Measurements from ENCODE around the gene CEP89.
"Not testable (repeated sequence)": the region's sequence is repeated elsewhere in the genome, so short reads cannot be mapped to it uniquely, and the experiment has no call there.

The CEP89 gene

GRCh38 chr19:32886241-32886640, 85.5 kb downstream of the CEP89 start:
- no peak for FAIRE-seq
- TF ChIP-seq POLR2A (IDR thresholded peaks at IDR 0.05; ENCODE audit: low read depth, low read length) (no peak), TAF1 (IDR thresholded peaks at IDR 0.05; ENCODE audit: borderline replicate concordance, low read depth, low read length) (no peak), POLR2AphosphoS5 (IDR thresholded peaks at IDR 0.05; ENCODE audit: low read depth, low read length) (no peak)
- no peak for DNase-seq (ENCODE audit: insufficient read length)

DNA sequence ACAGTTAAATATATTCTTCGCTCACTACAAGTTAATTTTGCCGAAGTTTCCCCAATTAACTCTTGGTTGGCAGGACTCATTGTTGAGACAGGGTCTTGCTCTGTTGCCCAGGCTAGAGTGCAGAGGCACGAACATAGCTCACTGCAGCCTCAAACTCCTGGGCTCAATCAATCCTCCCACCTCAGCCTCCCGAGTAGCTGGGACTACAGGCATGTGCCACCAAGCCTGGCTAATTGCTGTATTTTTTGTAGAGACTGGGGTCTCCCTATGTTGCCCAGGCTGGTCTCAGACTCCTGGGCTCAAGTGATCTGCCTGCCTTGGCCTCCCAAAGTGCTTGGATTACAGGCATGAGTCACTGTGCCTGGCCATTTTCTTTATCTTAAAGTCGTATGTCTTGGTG, 86.5 kb downstream of the CEP89 start:
- not testable (repeated sequence) for DNase-seq (ENCODE audit: insufficient read length); FAIRE-seq

DNA sequence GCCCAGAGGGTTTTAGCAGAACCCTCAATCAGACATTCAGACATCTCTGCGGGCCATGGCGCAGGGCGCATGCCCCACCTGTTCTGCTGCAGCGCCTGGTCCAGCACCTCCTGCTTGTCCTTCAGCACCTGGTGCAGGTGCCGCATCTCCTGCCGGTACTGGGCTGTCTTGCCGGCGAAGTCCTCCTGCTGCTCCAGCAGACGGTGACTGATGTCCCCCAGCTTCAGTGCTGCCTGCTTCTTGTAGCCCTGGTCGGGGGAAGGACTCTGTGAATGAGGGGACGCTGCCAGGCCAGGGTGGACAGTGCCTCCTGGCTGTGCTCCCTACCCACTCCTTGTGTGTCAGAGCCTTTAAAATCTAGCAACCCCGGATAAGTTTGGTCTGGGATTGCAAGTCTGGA, 90.0 kb downstream of the CEP89 start:
- TF ChIP-seq POLR2A (IDR thresholded peaks at IDR 0.05; ENCODE audit: low read depth, low read length) = no peak
- TF ChIP-seq POLR2AphosphoS5 (IDR thresholded peaks at IDR 0.05; ENCODE audit: low read depth, low read length) = no peak
- no peak for TF ChIP-seq TAF1 (IDR thresholded peaks at IDR 0.05; ENCODE audit: borderline replicate concordance, low read depth, low read length)
- no peak for FAIRE-seq
- no peak for DNase-seq (ENCODE audit: insufficient read length)

DNA sequence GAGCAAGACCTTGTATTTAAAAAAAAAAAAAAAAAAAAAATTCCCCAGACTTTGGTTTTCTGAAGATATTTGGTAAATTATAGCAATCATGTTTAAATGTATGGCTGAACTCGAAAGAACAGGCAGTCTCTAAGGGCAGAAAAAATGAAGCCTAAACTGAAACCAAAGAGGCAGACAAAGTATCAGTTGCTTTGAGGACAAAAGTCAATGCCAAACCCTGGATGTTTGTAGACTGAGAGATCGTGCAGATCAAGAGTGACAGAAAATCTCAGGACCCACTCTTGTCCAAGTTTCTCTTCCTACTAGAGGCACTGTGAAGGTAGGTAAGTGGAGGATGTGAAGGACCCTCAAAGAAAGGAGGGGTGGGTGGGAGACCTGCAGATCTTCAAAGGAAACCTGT, 91.1 kb downstream of the CEP89 start:
- no peak for DNase-seq (ENCODE audit: insufficient read length)
- FAIRE-seq = no peak
- TF ChIP-seq POLR2AphosphoS5 (IDR thresholded peaks at IDR 0.05; ENCODE audit: low read depth, low read length) = no peak

DNA sequence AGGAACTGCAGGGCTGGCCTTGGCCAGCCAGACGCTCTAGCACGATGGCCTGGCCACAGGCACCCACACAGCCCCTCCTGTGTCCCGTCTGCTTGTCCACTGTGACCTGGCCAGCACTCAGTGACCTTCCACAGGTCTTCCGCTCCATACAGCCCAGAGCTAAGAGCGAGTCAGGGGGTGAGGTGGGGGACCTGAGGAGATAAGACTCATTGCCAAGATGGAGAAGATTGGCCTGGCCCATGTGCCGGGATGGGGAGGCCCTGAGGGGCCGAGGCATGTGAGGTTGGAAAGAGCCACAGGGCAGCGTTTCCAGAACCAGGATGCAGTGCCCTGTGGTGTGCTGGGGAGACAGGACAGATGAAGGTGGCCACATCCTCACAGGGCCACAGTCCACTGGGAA, 92.0 kb downstream of the CEP89 start:
- FAIRE-seq (no peak), DNase-seq (ENCODE audit: insufficient read length) (no peak)
- TF ChIP-seq POLR2A (IDR thresholded peaks at IDR 0.05; ENCODE audit: low read depth, low read length) (no peak), TAF1 (IDR thresholded peaks at IDR 0.05; ENCODE audit: borderline replicate concordance, low read depth, low read length) (no peak), POLR2AphosphoS5 (IDR thresholded peaks at IDR 0.05; ENCODE audit: low read depth, low read length) (no peak)

GRCh38 chr19:32878988-32879387, 92.8 kb downstream of the CEP89 start:
- FAIRE-seq (no peak), DNase-seq (ENCODE audit: insufficient read length) (no peak)
- TF ChIP-seq TAF1 (IDR thresholded peaks at IDR 0.05; ENCODE audit: borderline replicate concordance, low read depth, low read length) = no peak
- no peak for TF ChIP-seq POLR2AphosphoS5 (IDR thresholded peaks at IDR 0.05; ENCODE audit: low read depth, low read length)
- no peak for TF ChIP-seq POLR2A (IDR thresholded peaks at IDR 0.05; ENCODE audit: low read depth, low read length)

DNA sequence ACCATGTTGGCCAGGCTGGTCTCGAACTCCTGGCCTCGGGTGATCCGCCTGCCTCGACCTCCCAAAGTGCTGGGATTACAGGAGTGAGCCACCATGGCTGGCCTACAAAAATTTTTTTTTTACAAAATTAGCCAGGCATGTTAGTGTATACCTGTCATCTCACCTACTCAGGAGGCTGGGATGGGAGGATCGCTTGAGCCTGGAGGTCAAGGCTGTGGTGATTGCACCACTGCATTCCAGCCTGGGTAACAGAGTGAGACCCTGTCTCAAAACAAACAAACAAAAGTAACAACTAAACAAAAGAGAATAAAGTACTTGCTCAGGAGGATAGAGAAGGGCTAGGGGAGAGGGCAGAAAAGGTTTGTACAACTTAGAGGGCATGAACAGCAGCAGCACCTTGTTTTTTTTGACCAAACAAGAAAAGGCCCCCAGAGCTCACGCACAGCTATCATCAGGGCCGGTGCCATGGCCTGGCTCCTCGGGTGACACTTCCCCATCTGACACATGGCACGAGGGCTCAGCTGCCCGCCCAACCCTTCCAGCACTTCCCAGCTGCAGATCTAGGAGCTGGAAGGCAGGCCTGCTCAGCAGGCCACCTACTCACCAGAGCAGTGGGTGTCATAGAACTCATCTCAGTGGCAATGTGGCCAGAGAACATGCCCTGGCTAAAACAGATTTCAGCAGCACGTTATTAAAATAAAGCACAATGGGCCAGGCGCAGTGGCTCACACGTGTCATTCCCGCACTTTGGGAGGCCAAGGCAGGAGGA, 93.6 kb downstream of the CEP89 start:
- TF ChIP-seq TAF1 (IDR thresholded peaks at IDR 0.05; ENCODE audit: borderline replicate concordance, low read depth, low read length) (no peak), POLR2AphosphoS5 (IDR thresholded peaks at IDR 0.05; ENCODE audit: low read depth, low read length) (no peak), POLR2A (IDR thresholded peaks at IDR 0.05; ENCODE audit: low read depth, low read length) (no peak)
- FAIRE-seq (no peak), DNase-seq (ENCODE audit: insufficient read length) (no peak)

DNA sequence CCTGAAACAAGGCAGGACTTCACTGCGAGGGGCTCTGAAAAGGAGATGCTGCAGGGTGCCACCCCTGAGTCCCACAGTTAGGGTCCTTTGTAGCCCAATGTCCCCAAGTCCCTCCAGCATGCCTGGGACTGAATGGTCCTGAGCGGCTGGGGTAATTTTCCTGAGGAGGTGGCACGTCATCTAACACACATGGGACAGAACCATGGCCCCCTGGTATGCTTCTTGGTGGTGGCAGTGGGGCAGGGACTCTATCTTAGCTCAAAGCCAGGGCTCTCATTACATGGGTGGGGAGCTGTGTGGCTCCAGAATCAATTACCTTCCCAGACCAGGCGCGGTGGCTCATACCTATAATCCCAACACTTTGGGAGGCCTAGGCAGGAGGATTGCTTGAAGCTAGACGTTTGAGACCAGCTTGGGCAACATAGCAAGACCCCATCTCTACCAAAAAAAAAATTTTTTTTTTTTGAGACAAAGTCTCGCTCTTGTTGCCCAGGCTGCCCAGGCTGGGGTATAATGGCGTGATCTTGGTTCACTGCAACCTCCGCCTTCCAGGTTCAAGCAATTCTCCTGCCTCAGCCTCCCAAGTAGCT, 94.3 kb downstream of the CEP89 start:
- no peak for TF ChIP-seq TAF1 (IDR thresholded peaks at IDR 0.05; ENCODE audit: borderline replicate concordance, low read depth, low read length)
- TF ChIP-seq POLR2A (IDR thresholded peaks at IDR 0.05; ENCODE audit: low read depth, low read length) = no peak
- no peak for TF ChIP-seq POLR2AphosphoS5 (IDR thresholded peaks at IDR 0.05; ENCODE audit: low read depth, low read length)
- DNase-seq (ENCODE audit: insufficient read length) (no peak), FAIRE-seq (no peak)

GRCh38 chr19:32876919-32877285, 94.9 kb downstream of the CEP89 start:
- FAIRE-seq (no peak), DNase-seq (ENCODE audit: insufficient read length) (no peak)
- TF ChIP-seq POLR2AphosphoS5 (IDR thresholded peaks at IDR 0.05; ENCODE audit: low read depth, low read length) = no peak
- TF ChIP-seq POLR2A (IDR thresholded peaks at IDR 0.05; ENCODE audit: low read depth, low read length) = no peak
- TF ChIP-seq TAF1 (IDR thresholded peaks at IDR 0.05; ENCODE audit: borderline replicate concordance, low read depth, low read length) = no peak

DNA sequence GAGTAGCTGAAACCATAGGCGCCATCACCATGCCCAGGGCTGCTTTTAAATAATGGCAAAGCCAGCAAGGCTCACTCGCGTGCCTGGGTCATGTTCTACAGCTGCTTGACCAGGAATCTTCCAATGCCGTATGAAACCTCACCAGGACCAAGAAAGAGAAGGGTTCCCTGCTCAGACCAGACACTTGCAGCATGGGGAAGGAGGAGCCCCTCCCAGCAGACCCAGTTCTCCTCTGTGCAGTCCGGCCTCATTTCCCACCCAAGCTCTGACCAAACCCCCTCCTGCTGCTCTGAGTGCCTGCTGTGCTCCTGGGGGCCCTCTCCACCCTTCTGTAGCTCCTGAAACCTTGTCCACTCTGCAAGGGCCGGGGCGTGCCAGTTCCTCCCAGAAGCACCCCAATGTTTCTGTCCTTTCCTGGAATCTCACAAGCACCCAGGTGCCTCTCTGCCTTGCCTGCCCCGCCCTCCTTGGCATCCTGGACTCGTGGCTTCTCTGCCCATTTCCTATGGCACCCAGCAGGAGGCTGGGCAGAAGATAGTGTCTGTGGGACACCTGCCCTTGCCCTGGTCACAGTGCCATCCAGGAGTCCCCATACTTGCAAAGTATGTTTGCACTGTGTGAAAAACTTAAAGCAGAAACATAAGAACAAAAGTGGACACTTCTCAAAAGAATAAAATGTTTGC, 95.4 kb downstream of the CEP89 start:
- FAIRE-seq (no peak), DNase-seq (ENCODE audit: insufficient read length) (no peak)
- no peak for TF ChIP-seq POLR2AphosphoS5 (IDR thresholded peaks at IDR 0.05; ENCODE audit: low read depth, low read length)
- no peak for TF ChIP-seq POLR2A (IDR thresholded peaks at IDR 0.05; ENCODE audit: low read depth, low read length)
- TF ChIP-seq TAF1 (IDR thresholded peaks at IDR 0.05; ENCODE audit: borderline replicate concordance, low read depth, low read length) = no peak

- DNase-seq (ENCODE audit: insufficient read length) (no peak), FAIRE-seq (no peak)
- no peak for TF ChIP-seq POLR2AphosphoS5 (IDR thresholded peaks at IDR 0.05; ENCODE audit: low read depth, low read length)
- TF ChIP-seq POLR2A (IDR thresholded peaks at IDR 0.05; ENCODE audit: low read depth, low read length) = no peak
- TF ChIP-seq TAF1 (IDR thresholded peaks at IDR 0.05; ENCODE audit: borderline replicate concordance, low read depth, low read length) = no peak
Measured at GRCh38 chr19:32875428-32875827, 96.3 kb downstream of the CEP89 start.

GRCh38 chr19:32874605-32875004, 97.2 kb downstream of the CEP89 start:
- no peak for FAIRE-seq

More at GRCh38 chr19:32874605-32875004, 97.2 kb downstream of the CEP89 start:
- DNase-seq (ENCODE audit: insufficient read length) = no peak
- no peak for TF ChIP-seq POLR2AphosphoS5 (IDR thresholded peaks at IDR 0.05; ENCODE audit: low read depth, low read length)
- no peak for TF ChIP-seq TAF1 (IDR thresholded peaks at IDR 0.05; ENCODE audit: borderline replicate concordance, low read depth, low read length)
- TF ChIP-seq POLR2A (IDR thresholded peaks at IDR 0.05; ENCODE audit: low read depth, low read length) = no peak

All from GM12892 (cell line).